ENCODE data around the gene CTRB1.
A peak's percentile ranks its signal among the peaks of the same experiment; 100 is the strongest.

CTRB1 gene

GRCh38 chr16:75218256-75219076 lies at the start of gene CTRB1:
CTRB1 (plus strand) TSS chr16:75218988; CDS start chr16:75219008, 20 bp downstream.
- peak; percentile 44 for DNase-seq (ENCODE audit: low spot score)

- DNase-seq (ENCODE audit: low spot score): no peak
Measured at GRCh38 chr16:75169899-75170405, 48.8 kb upstream of the CTRB1 start.

GRCh38 chr16:75172578-75172977 lies 46.2 kb upstream of the CTRB1 start:
- DNase-seq (ENCODE audit: low spot score): no peak

- no peak for DNase-seq (ENCODE audit: low spot score)
Measured at GRCh38 chr16:75175074-75175473, 43.7 kb upstream of the CTRB1 start.

- DNase-seq (ENCODE audit: low spot score): no peak
Measured at GRCh38 chr16:75176926-75177325, 41.9 kb upstream of the CTRB1 start.

- DNase-seq (ENCODE audit: low spot score): no peak
Measured at GRCh38 chr16:75179208-75179607, 39.6 kb upstream of the CTRB1 start.

- no peak for DNase-seq (ENCODE audit: low spot score)
Measured at GRCh38 chr16:75181630-75182029, 37.2 kb upstream of the CTRB1 start.

GRCh38 chr16:75188832-75189477 lies 29.8 kb upstream of the CTRB1 start:
- DNase-seq (ENCODE audit: low spot score): no peak

- no peak for DNase-seq (ENCODE audit: low spot score)
Measured at GRCh38 chr16:75189638-75190245, 29.0 kb upstream of the CTRB1 start.

GRCh38 chr16:75192606-75193264 lies 26.1 kb upstream of the CTRB1 start:
- DNase-seq (ENCODE audit: low spot score): no peak

GRCh38 chr16:75193265-75193650 lies 25.5 kb upstream of the CTRB1 start:
- DNase-seq (ENCODE audit: low spot score): no peak

- no peak for DNase-seq (ENCODE audit: low spot score)
Measured at GRCh38 chr16:75193730-75194444, 24.9 kb upstream of the CTRB1 start.

GRCh38 chr16:75195811-75196790 lies 22.7 kb upstream of the CTRB1 start:
- DNase-seq (ENCODE audit: low spot score): no peak

- no peak for DNase-seq (ENCODE audit: low spot score)
Measured at GRCh38 chr16:75196836-75197235, 22.0 kb upstream of the CTRB1 start.

- no peak for DNase-seq (ENCODE audit: low spot score)
Measured at GRCh38 chr16:75197522-75198134, 21.2 kb upstream of the CTRB1 start.

GRCh38 chr16:75198135-75198600 lies 20.6 kb upstream of the CTRB1 start:
- DNase-seq (ENCODE audit: low spot score): no peak

GRCh38 chr16:75202069-75202590 lies 16.7 kb upstream of the CTRB1 start:
- no peak for DNase-seq (ENCODE audit: low spot score)

GRCh38 chr16:75203096-75203495 lies 15.7 kb upstream of the CTRB1 start:
- no peak for DNase-seq (ENCODE audit: low spot score)

GRCh38 chr16:75203667-75204409 lies 14.9 kb upstream of the CTRB1 start:
- no peak for DNase-seq (ENCODE audit: low spot score)

All from ecto neural progenitor cell (in vitro differentiated cells).